B cell (primary cell): Measurements from ENCODE around the gene ARHGEF10L. TPM values are rescaled to one million over a fixed set of nuclear protein-coding genes. Genes with fewer than 3 reads are reported as not detected.

ENCODE experiments used
- ATAC-seq: fragments of 200-7000 bp; cut with Tn5 transposase; one replicate; pipeline ENCODE4 v1.10.0; 2021; ENCODE audit warnings: low read depth, mild to moderate bottlenecking, moderate number of reproducible peaks, moderate library complexity
- CTCF ChIA-PET: fragments of 350-600 bp; sonication (Branson Sonifier 250); formaldehyde crosslinking; loops from one replicate; lab custom pipeline; 2021; ENCODE audit warnings: antibody characterized with exemption, inconsistent platforms; lab: Charles Lee
- POLR2A ChIA-PET: fragments of 350-600 bp; sonication (Branson Sonifier 250); formaldehyde crosslinking; loops from one replicate; lab custom pipeline; 2021; ENCODE audit warnings: antibody characterized with exemption; lab: Charles Lee
- DNase-seq: peaks from one replicate; pipeline ENCODE4 v3.0.0; 2013
- H2AFZ ChIP-seq: 2 replicates; pipeline ENCODE4 v1.6.1; 2012; ENCODE audit warnings: mild to moderate bottlenecking, low read depth, low read length; ENCODE audit not compliant: insufficient read depth, poor library complexity, severe bottlenecking
- H3K27ac ChIP-seq, 2 donors: 1 replicate in 1 of 2; 2 replicates in 1 of 2; pipeline ENCODE4 v1.5.1; 2012 to 2013; ENCODE audit warnings: low read length in 2 of 2, mild to moderate bottlenecking in 2 of 2, moderate library complexity in 1 of 2
- H3K27me3 ChIP-seq, 4 experiments: fragments of 200-600 bp in 1 of 4; sonication (generic) in 1 of 4; replicated peaks in 1 of 4; 1 replicate in 2 of 4; 2 replicates in 2 of 4; pipeline versions ENCODE4 v1.6.1 to v1.7.0; 2013 to 2016; ENCODE audit warnings: low read length in 3 of 4, mild to moderate bottlenecking in 2 of 4, mixed read lengths in 1 of 4, moderate library complexity in 1 of 4; ENCODE audit not compliant: insufficient read depth in 4 of 4, control insufficient read depth in 3 of 4; ENCODE audit errors: control extremely low read depth in 1 of 4
- H3K36me3 ChIP-seq, 2 experiments: replicated peaks in 1 of 2; 1 replicate in 1 of 2; 2 replicates in 1 of 2; pipeline versions ENCODE4 v1.6.1 to v1.7.1; 2013; ENCODE audit warnings: low read length in 1 of 2; ENCODE audit not compliant: insufficient read depth in 2 of 2, control insufficient read depth in 1 of 2; ENCODE audit errors: control extremely low read depth in 1 of 2, extremely low read depth in 1 of 2
- H3K4me1 ChIP-seq, 2 donors: fragments of 200-600 bp in 1 of 2; sonication (generic) in 1 of 2; 1 replicate in 1 of 2; 2 replicates in 1 of 2; pipeline versions ENCODE4 v1.5.1 to v1.6.1; 2013 to 2017; ENCODE audit warnings: low read length in 2 of 2; ENCODE audit not compliant: control insufficient read depth in 2 of 2, insufficient read depth in 2 of 2
- H3K4me2 ChIP-seq: replicated peaks from 2 replicates; pipeline ENCODE3; 2012; ENCODE audit warnings: mild to moderate bottlenecking, low read depth, low read length; ENCODE audit not compliant: poor library complexity, severe bottlenecking
- H3K4me3 ChIP-seq, 5 experiments: fragments of 200-600 bp in 1 of 5; sonication (generic) in 1 of 5; 1 replicate in 3 of 5; 2 replicates in 2 of 5; pipeline versions ENCODE4 v1.5.1 to v1.7.0; 2011 to 2016; ENCODE audit warnings: low read length in 4 of 5, mild to moderate bottlenecking in 4 of 5, low read depth in 2 of 5, control low read depth in 1 of 5, moderate library complexity in 1 of 5; ENCODE audit not compliant: insufficient read depth in 1 of 5; ENCODE audit errors: control extremely low read depth in 1 of 5, extremely low read depth in 1 of 5
- H3K79me2 ChIP-seq: fragments of 200-600 bp; sonication (generic); one replicate; pipeline ENCODE4 v1.6.0; 2016; ENCODE audit warnings: low read length; ENCODE audit not compliant: control insufficient read depth, insufficient read depth
- H3K9ac ChIP-seq: fragments of 200-600 bp; sonication (generic); 2 replicates; pipeline ENCODE4 v1.6.1; 2017; ENCODE audit warnings: mild to moderate bottlenecking, low read length, moderate library complexity
- H3K9me3 ChIP-seq, 3 donors: one replicate each; pipeline versions ENCODE4 v1.6.1 to v1.7.1; 2013; ENCODE audit warnings: low read length in 2 of 3; ENCODE audit not compliant: control insufficient read depth in 2 of 3, insufficient read depth in 1 of 3; ENCODE audit errors: control extremely low read depth in 1 of 3
- H4K20me1 ChIP-seq: 2 replicates; pipeline ENCODE4 v1.6.0; 2012; ENCODE audit warnings: mild to moderate bottlenecking, low read length; ENCODE audit not compliant: insufficient read depth, control insufficient read depth, poor library complexity, severe bottlenecking
- H3K27ac Mint-ChIP-seq: one replicate; pipeline ENCODE4 v1.8.0; 2021; ENCODE audit warnings: mixed read lengths
- H3K27me3 Mint-ChIP-seq: one replicate; pipeline ENCODE4 v1.8.0; 2021; ENCODE audit warnings: mixed read lengths
- H3K4me1 Mint-ChIP-seq: one replicate; pipeline ENCODE4 v1.8.0; 2021; ENCODE audit warnings: mixed read lengths
- H3K4me3 Mint-ChIP-seq: one replicate; pipeline ENCODE4 v1.8.0; 2021; ENCODE audit warnings: mixed read lengths
- H3K9me3 Mint-ChIP-seq: one replicate; pipeline ENCODE4 v1.8.0; 2022; ENCODE audit warnings: mixed read lengths; ENCODE audit not compliant: insufficient read depth
- CTCF ChIP-seq: fragments of 200-600 bp; IDR thresholded peaks from one replicate; pipeline ENCODE4 v1.8.0; 2022; ENCODE audit warnings: antibody characterized with exemption, mild to moderate bottlenecking
- EZH2 ChIP-seq: IDR thresholded peaks from 2 replicates; pipeline ENCODE4 v1.6.1; 2012; ENCODE audit warnings: borderline replicate concordance, low read depth, mild to moderate bottlenecking, moderate library complexity, low read length; ENCODE audit not compliant: insufficient read depth, poor library complexity, severe bottlenecking
- WGBS: methylation state at CpG from one replicate; pipeline ENCODE4 v1.1.5; 2013; ENCODE audit warnings: missing lambda C conversion rate; ENCODE audit not compliant: insufficient coverage; 5-methylcytosine and 5-hydroxymethylcytosine counted together
- intact Hi-C: fragments of 100-400 bp; cut with micrococcal nuclease; formaldehyde crosslinking; loops from one replicate; pipeline ENCODE4 v1.10.0; 2022
- polyA plus RNA-seq: library from polyadenylated mRNA; depleted of rRNA; stranded (reverse); fragments of >200 nt; gene quantifications from 2 replicates; pipeline ENCODE4 v1.2.3, GENCODE V29; 2012
- total RNA-seq, 2 donors: library from RNA; stranded (reverse); fragments of 120-200 nt in 1 of 2; gene quantifications; 1 replicate in 1 of 2; 2 replicates in 1 of 2; pipeline versions ENCODE4 v1.2.3 to v1.2.4, GENCODE V29; 2013 to 2022

Gene ARHGEF10L
- total and polyA plus RNA-seq, 2 donors (not counting 1 experiment from before 2014, with no cell fraction given) = 2.0 to 4.9 TPM

- no peak for DNase-seq
- no peaks in the 10 kb centered on the region for H3K4me1 ChIP-seq
- 100% methylated on average over 2 of the region's 2 CpGs for WGBS
Measured at GRCh38 chr1:17721444-17721843, 181.9 kb downstream of the ARHGEF10L start.

GRCh38 chr1:17723684-17724083, 184.2 kb downstream of the ARHGEF10L start:
- Mint-ChIP-seq H3K9me3 (no peaks in the 10 kb centered on the region), H3K4me3 (no peak overlapping the region), H3K4me1 (no peaks in the 10 kb centered on the region), H3K27me3 (peaks cover 14% of the 10 kb centered on the region), H3K27ac (no peak overlapping the region)
- intact Hi-C loops = no loop called here
- ChIA-PET CTCF (no interaction called here), POLR2A (no interaction called here)
- DNase-seq (no peak), ATAC-seq (no peak)
- Histone ChIP-seq H3K27ac (no peak overlapping the region), H3K4me1 (no peaks in the 10 kb centered on the region), H2AFZ (no peak overlapping the region), H3K27me3 (peaks cover 0 to 3% (median 0%) of the 10 kb centered on the region in 4 experiments), H3K36me3 (no peaks in the 10 kb centered on the region), H3K9ac (no peak overlapping the region), H3K4me3 (no peak overlapping the region), H3K79me2 (no peaks in the 10 kb centered on the region), H3K4me2 (no peak overlapping the region), H4K20me1 (no peaks in the 10 kb centered on the region), H3K9me3 (peaks cover 0 to 10% (median 0%) of the 10 kb centered on the region in 3 donors)
- TF ChIP-seq EZH2 (no peak), CTCF (no peak)
- 44% methylated on average over 3 of the region's 6 CpGs for WGBS

More at GRCh38 chr1:17721444-17721843, 181.9 kb downstream of the ARHGEF10L start:
- no peaks in the 10 kb centered on the region for H4K20me1 ChIP-seq
- POLR2A ChIA-PET = interaction anchor here (0.6 kb wide), 1 partner anchor 1014 kb away, joined by 7 read pairs; no protein-coding TSS in a partner anchor
- Mint-ChIP-seq H3K27me3 (peaks cover 10% of the 10 kb centered on the region), H3K27ac (no peak overlapping the region), H3K9me3 (no peaks in the 10 kb centered on the region), H3K4me3 (no peak overlapping the region), H3K4me1 (no peaks in the 10 kb centered on the region)
- no peak for TF ChIP-seq EZH2
- TF ChIP-seq CTCF = no peak
- no peak for ATAC-seq
- CTCF ChIA-PET = no interaction called here
- no peak overlapping the region for H3K4me3 ChIP-seq
- intact Hi-C loops = no loop called here
- no peak overlapping the region for H3K27ac ChIP-seq
- no peak overlapping the region for H2AFZ ChIP-seq
- no peaks in the 10 kb centered on the region for H3K36me3 ChIP-seq
- peaks cover 0 to 3% (median 1%) of the 10 kb centered on the region in 4 experiments for H3K27me3 ChIP-seq
- no peak overlapping the region for H3K9ac ChIP-seq
- peaks cover 0 to 3% (median 0%) of the 10 kb centered on the region in 3 donors for H3K9me3 ChIP-seq
- no peaks in the 10 kb centered on the region for H3K79me2 ChIP-seq
- no peak overlapping the region for H3K4me2 ChIP-seq
